HepG2 (cell line): ENCODE data around the gene PLD3. TPM values are rescaled to one million over a fixed set of nuclear protein-coding genes. Genes with fewer than 3 reads are reported as not detected.

Experiments used
- CBX2 ChIP-seq, 2 experiments: fragments of 200-600 bp in 1 of 2; sonication (generic); formaldehyde crosslinking in 1 of 2; IDR thresholded peaks; 2 replicates each; pipeline versions ENCODE4 v1.7.0 to v1.8.1; 2018 to 2022; ENCODE audit warnings: low read depth in 2 of 2, low read length in 1 of 2, mild to moderate bottlenecking in 1 of 2, missing genetic modification reagents in 1 of 2
- DR1 ChIP-seq: sonication (generic); formaldehyde crosslinking; IDR thresholded peaks from 2 replicates; pipeline ENCODE4 v1.8.0; 2021; ENCODE audit warnings: mild to moderate bottlenecking, missing genetic modification reagents, inconsistent platforms
- GZF1 ChIP-seq: sonication (generic); formaldehyde crosslinking; IDR thresholded peaks from 2 replicates; pipeline ENCODE4 v1.5.1; 2020; ENCODE audit warnings: mild to moderate bottlenecking, missing genetic modification reagents
- HMGXB4 ChIP-seq, 2 experiments: sonication (generic) in 1 of 2; formaldehyde crosslinking in 1 of 2; IDR thresholded peaks; 2 replicates each; pipeline versions ENCODE4 v1.4.0 to v1.6.1; 2018 to 2020; ENCODE audit warnings: missing genetic modification reagents in 2 of 2, borderline replicate concordance in 1 of 2, low read depth in 1 of 2, mild to moderate bottlenecking in 1 of 2, missing biosample characterization in 1 of 2
- MXI1 ChIP-seq: IDR thresholded peaks from 3 replicates; pipeline ENCODE4 v1.6.1; 2012; ENCODE audit warnings: low read depth, low read length, inconsistent platforms, borderline replicate concordance
- PLRG1 ChIP-seq: fragments of 450-650 bp; conservative IDR thresholded peaks from 2 replicates; pipeline ENCODE4 v1.6.1; 2016
- PRDM15 ChIP-seq: sonication (generic); formaldehyde crosslinking; IDR thresholded peaks from 2 replicates; pipeline ENCODE4 v1.4.0; 2020; ENCODE audit warnings: missing genetic modification reagents
- STAT6 ChIP-seq: sonication (generic); formaldehyde crosslinking; IDR thresholded peaks from 2 replicates; pipeline ENCODE4 v1.4.0; 2020; ENCODE audit warnings: missing genetic modification reagents, mild to moderate bottlenecking, borderline replicate concordance
- TCF12 ChIP-seq, 2 experiments: fragments of 450-650 bp in 1 of 2; sonication (generic) in 1 of 2; formaldehyde crosslinking in 1 of 2; IDR thresholded peaks; 2 replicates each; pipeline versions ENCODE4 v1.6.1 to v1.8.0; 2017 to 2022; ENCODE audit warnings: antibody characterized with exemption in 1 of 2, mild to moderate bottlenecking in 1 of 2, missing genetic modification reagents in 1 of 2, moderate library complexity in 1 of 2
- YY1 ChIP-seq: IDR thresholded peaks from 2 replicates; pipeline ENCODE4 v1.6.1; 2011; ENCODE audit warnings: low read length, low read depth, moderate library complexity, mild to moderate bottlenecking; ENCODE audit not compliant: insufficient read depth, insufficient replicate concordance
- ZNF33B ChIP-seq: sonication (generic); formaldehyde crosslinking; IDR thresholded peaks from 2 replicates; pipeline ENCODE4 v1.5.1; 2020; ENCODE audit warnings: mild to moderate bottlenecking, missing genetic modification reagents
- ZNF441 ChIP-seq: sonication (generic); formaldehyde crosslinking; IDR thresholded peaks from 2 replicates; pipeline ENCODE4 v1.7.0; 2021; ENCODE audit warnings: missing genetic modification reagents, borderline replicate concordance
- ZNF720 ChIP-seq: sonication (generic); formaldehyde crosslinking; IDR thresholded peaks from 2 replicates; pipeline ENCODE4 v1.4.0; 2020; ENCODE audit warnings: missing genetic modification reagents
- ZNF747 ChIP-seq: sonication (generic); formaldehyde crosslinking; IDR thresholded peaks from 2 replicates; pipeline ENCODE4 v1.8.1; 2023; ENCODE audit warnings: missing genetic modification reagents, mild to moderate bottlenecking, borderline replicate concordance
- ZNF800 ChIP-seq: sonication (generic); formaldehyde crosslinking; IDR thresholded peaks from 2 replicates; pipeline ENCODE4 v1.4.0; 2020; ENCODE audit warnings: missing genetic modification reagents
- polyA plus RNA-seq, 8 experiments: library from polyadenylated mRNA; depleted of rRNA in 3 of 8; stranded (reverse) in 7 of 8; unstranded in 1 of 8; fragments of >200 nt; fragmentation: Illumina TruSeq in 4 of 8; extraction: Trizol in 4 of 8; gene quantifications; 2 replicates each; pipeline versions ENCODE4 v1.2.1 to v1.2.3, GENCODE V29; 2011 to 2016; ENCODE audit warnings: low read depth in 4 of 8, missing spikeins in 1 of 8, mixed read lengths in 1 of 8; ENCODE audit not compliant: insufficient read depth in 1 of 8
- total RNA-seq, 5 experiments: library from RNA; depleted of rRNA; stranded (reverse); fragments of >200 nt; fragmentation: Illumina TruSeq; extraction: Trizol; gene quantifications; 2 replicates each; pipeline ENCODE4 v1.2.3, GENCODE V29; 2016; ENCODE audit warnings: low read depth in 1 of 5

Gene PLD3
- total and polyA plus RNA-seq, 2 of the 13 experiments (the other 11 are each of a cell fraction or from before 2014, with no cell fraction given), result 45.7 to 164 TPM

GRCh38 chr19:40425450-40426287 is 77.2 kb downstream of the PLD3 start, which contains the start of gene SERTAD1 (continued):
- TF ChIP-seq HMGXB4 (CRISPR knock-in tag; IDR thresholded peaks at IDR 0.05; ENCODE audit: borderline replicate concordance in 1 of 2, low read depth in 1 of 2), result peak; percentile 61 to 82; a peak in 3 of 4 replicates
- peak; percentile 90 for TF ChIP-seq DR1 (CRISPR knock-in tag)
- TF ChIP-seq CBX2 (IDR thresholded peaks at IDR 0.05; ENCODE audit: low read depth, low read length), result peak; percentile 75; the same call in 1 of the 2 replicates
- no peak for TF ChIP-seq CBX2 (CRISPR knock-in tag; IDR thresholded peaks at IDR 0.05; ENCODE audit: low read depth)
- TF ChIP-seq ZNF33B (CRISPR knock-in tag), result no peak
- TF ChIP-seq PLRG1, result no peak
- TF ChIP-seq ZNF800, result peak; percentile 26; the same call in 1 of the 2 replicates
- no peak for TF ChIP-seq GZF1 (CRISPR knock-in tag)
- TF ChIP-seq TCF12 (IDR thresholded peaks at IDR 0.05), result no peak
- 0 out of 2 replicates have a peak, but pooled peaks have one; percentile 53 for TF ChIP-seq TCF12 (CRISPR knock-in tag; IDR thresholded peaks at IDR 0.05)
- TF ChIP-seq ZNF441 (CRISPR knock-in tag), result peak; percentile 88
- peak; percentile 25 for TF ChIP-seq YY1
- 0 out of 2 replicates have a peak, but pooled peaks have one; percentile 36 for TF ChIP-seq ZNF747 (CRISPR knock-in tag)
- no peak for TF ChIP-seq STAT6 (CRISPR knock-in tag)
- TF ChIP-seq MXI1, result peak; percentile 59; the same call in 1 of the 3 replicates
- no peak for TF ChIP-seq PRDM15 (CRISPR knock-in tag)
- TF ChIP-seq ZNF720 (CRISPR knock-in tag), result no peak
